Measurements from ENCODE around the gene CUTA. TPM values are rescaled to one million over a fixed set of nuclear protein-coding genes. Genes with fewer than 3 reads are reported as not detected.

CUTA gene
- total RNA-seq, 2 experiments from 2014 or later: 176 to 185 TPM

- Mint-ChIP-seq H3K4me3 (no peak overlapping the region), H3K4me1 (ENCODE audit: low read depth) (no peaks in the 10 kb centered on the region), H3K27ac (no peak overlapping the region), H3K27me3 (no peaks in the 10 kb centered on the region), H3K9me3 (no peaks in the 10 kb centered on the region), H3K36me3 (ENCODE audit: low read depth) (peaks cover 80% of the 10 kb centered on the region)
- Histone ChIP-seq H3K4me1 (ENCODE audit: insufficient read depth, low read length) (peaks cover 3% of the 10 kb centered on the region), H3K9me3 (ENCODE audit: control insufficient read depth in 1 of 2, insufficient read depth in 1 of 2, low read length in 2 of 2) (no peaks in the 10 kb centered on the region), H3K36me3 (ENCODE audit: insufficient read depth, low read length) (peaks cover 78% of the 10 kb centered on the region), H3K27ac (ENCODE audit: low read depth in 1 of 2, low read length in 2 of 2) (no peak overlapping the region), H3K27me3 (ENCODE audit: control insufficient read depth in 1 of 2, insufficient read depth in 2 of 2, low read length in 2 of 2) (no peaks in the 10 kb centered on the region), H3K4me3 (ENCODE audit: low read length) (no peak overlapping the region)
- TF ChIP-seq CTCF (IDR thresholded peaks at IDR 0.05): no peak
- intact Hi-C loops (cut with DNase I, micrococcal nuclease): no loop called here
- CTCF ChIA-PET: no interaction called here
- POLR2A ChIA-PET: interaction anchor here (2.2 kb wide), 1 partner anchor 11 kb away, joined by 6 read pairs; no protein-coding TSS in a partner anchor
- ATAC-seq (ENCODE audit: poor library complexity): no peak
- DNase-seq: no peak
Measured at GRCh38 chr6:33441457-33441856, 23.6 kb upstream of the CUTA start.

GRCh38 chr6:33440649-33441309 is 22.9 kb upstream of the CUTA start:
- ChIA-PET POLR2A (interaction anchor here (1.0 kb wide), 1 partner anchor 21 kb away, joined by 3 read pairs; the partner anchor contains the start of gene SYNGAP1), CTCF (no interaction called here)
- Histone ChIP-seq H3K36me3 (ENCODE audit: insufficient read depth, low read length) (peaks cover 76% of the 10 kb centered on the region), H3K27ac (ENCODE audit: low read depth in 1 of 2, low read length in 2 of 2) (no peak overlapping the region), H3K27me3 (ENCODE audit: control insufficient read depth in 1 of 2, insufficient read depth in 2 of 2, low read length in 2 of 2) (no peaks in the 10 kb centered on the region), H3K4me1 (ENCODE audit: insufficient read depth, low read length) (peaks cover 3% of the 10 kb centered on the region), H3K4me3 (ENCODE audit: low read length) (no peak overlapping the region), H3K9me3 (ENCODE audit: control insufficient read depth in 1 of 2, insufficient read depth in 1 of 2, low read length in 2 of 2) (no peaks in the 10 kb centered on the region)
- no peaks in the 10 kb centered on the region for H3K4me1 Mint-ChIP-seq (ENCODE audit: low read depth)
- intact Hi-C loops (cut with DNase I, micrococcal nuclease): no loop called here
- H3K36me3 Mint-ChIP-seq (ENCODE audit: low read depth): peaks cover 80% of the 10 kb centered on the region
- H3K4me3 Mint-ChIP-seq: no peak overlapping the region
- TF ChIP-seq CTCF (IDR thresholded peaks at IDR 0.05): no peak
- DNase-seq: no peak
- ATAC-seq (ENCODE audit: poor library complexity): no peak
- no peak overlapping the region for H3K27ac Mint-ChIP-seq
- H3K27me3 Mint-ChIP-seq: no peaks in the 10 kb centered on the region
- no peaks in the 10 kb centered on the region for H3K9me3 Mint-ChIP-seq

- TF ChIP-seq CTCF (IDR thresholded peaks at IDR 0.05): no peak
- H3K36me3 ChIP-seq (ENCODE audit: insufficient read depth, low read length): peaks cover 81% of the 10 kb centered on the region
- H3K4me1 Mint-ChIP-seq (ENCODE audit: low read depth): no peaks in the 10 kb centered on the region
- H3K9me3 ChIP-seq (ENCODE audit: control insufficient read depth in 1 of 2, insufficient read depth in 1 of 2, low read length in 2 of 2): no peaks in the 10 kb centered on the region
- no peaks in the 10 kb centered on the region for H3K9me3 Mint-ChIP-seq
- intact Hi-C loops (cut with DNase I, micrococcal nuclease): loop anchor here in 1 of 2 experiments (10.0 kb wide), 2 partner anchors 345 to 795 kb away; partner anchors contain the start of genes HMGA1 and LEMD2
- no peak for ATAC-seq (ENCODE audit: poor library complexity)
- ChIA-PET CTCF (no interaction called here), POLR2A (interaction anchor here (1.0 kb wide), 1 partner anchor 21 kb away, joined by 3 read pairs; the partner anchor contains the start of gene SYNGAP1)
- H3K4me3 ChIP-seq (ENCODE audit: low read length): no peak overlapping the region
- no peaks in the 10 kb centered on the region for H3K27me3 Mint-ChIP-seq
- no peak for DNase-seq
- H3K4me1 ChIP-seq (ENCODE audit: insufficient read depth, low read length): peaks cover 3% of the 10 kb centered on the region
- H3K4me3 Mint-ChIP-seq: no peak overlapping the region
- peaks cover 84% of the 10 kb centered on the region for H3K36me3 Mint-ChIP-seq (ENCODE audit: low read depth)
- no peak overlapping the region for H3K27ac ChIP-seq (ENCODE audit: low read depth in 1 of 2, low read length in 2 of 2)
- H3K27ac Mint-ChIP-seq: no peak overlapping the region
- no peaks in the 10 kb centered on the region for H3K27me3 ChIP-seq (ENCODE audit: control insufficient read depth in 1 of 2, insufficient read depth in 2 of 2, low read length in 2 of 2)
Measured at GRCh38 chr6:33439956-33440648, 22.2 kb upstream of the CUTA start.
